GM23248 (cell line): ENCODE measurements around the gene STAT4. TPM values are rescaled to one million over a fixed set of nuclear protein-coding genes. Genes with fewer than 3 reads are reported as not detected.

ENCODE experiments used
- DNase-seq: peaks from one replicate; pipeline ENCODE4 v3.0.0-alpha.2; 2015
- H2AFZ ChIP-seq: fragments of 200-600 bp; sonication (generic); 2 replicates; pipeline ENCODE4 v1.6.1; 2016; ENCODE audit warnings: antibody characterized with exemption
- H3F3A ChIP-seq: fragments of 200-600 bp; sonication (generic); 2 replicates; pipeline ENCODE4 v1.6.1; 2016; ENCODE audit warnings: mild to moderate bottlenecking, antibody characterized with exemption, mixed run types; ENCODE audit not compliant: insufficient read depth
- H3K27ac ChIP-seq: fragments of 200-600 bp; sonication (generic); 2 replicates; pipeline ENCODE4 v1.5.1; 2016; ENCODE audit warnings: mild to moderate bottlenecking
- H3K27me3 ChIP-seq: fragments of 200-600 bp; sonication (generic); replicated peaks from 2 replicates; pipeline ENCODE4 v1.6.1; 2016; ENCODE audit warnings: mild to moderate bottlenecking; ENCODE audit not compliant: insufficient read depth
- H3K36me3 ChIP-seq: fragments of 200-600 bp; sonication (generic); 2 replicates; pipeline ENCODE4 v1.6.1; 2016; ENCODE audit warnings: low read depth, mild to moderate bottlenecking
- H3K4me1 ChIP-seq: fragments of 200-600 bp; sonication (generic); 2 replicates; pipeline ENCODE4 v1.6.1; 2016; ENCODE audit warnings: mild to moderate bottlenecking; ENCODE audit not compliant: insufficient read depth
- H3K4me2 ChIP-seq: fragments of 200-600 bp; sonication (generic); one replicate; pipeline ENCODE4 v1.6.1; 2016; ENCODE audit warnings: mild to moderate bottlenecking; ENCODE audit not compliant: unreplicated experiment
- H3K4me3 ChIP-seq: fragments of 200-600 bp; sonication (generic); 2 replicates; pipeline ENCODE4 v1.5.1; 2016; ENCODE audit warnings: mild to moderate bottlenecking
- H3K79me2 ChIP-seq: fragments of 200-600 bp; sonication (generic); 2 replicates; pipeline ENCODE4 v1.6.1; 2016; ENCODE audit warnings: mild to moderate bottlenecking; ENCODE audit not compliant: insufficient read depth
- H3K9ac ChIP-seq: fragments of 200-600 bp; sonication (generic); 2 replicates; pipeline ENCODE4 v1.6.1; 2016; ENCODE audit warnings: mild to moderate bottlenecking
- H3K9me2 ChIP-seq: fragments of 200-600 bp; sonication (generic); 2 replicates; pipeline ENCODE4 v1.6.1; 2016; ENCODE audit warnings: mixed run types, mild to moderate bottlenecking, moderate library complexity; ENCODE audit not compliant: insufficient read depth
- H3K9me3 ChIP-seq: fragments of 200-600 bp; sonication (generic); one replicate; pipeline ENCODE4 v1.6.1; 2017; ENCODE audit warnings: low read depth
- H4K20me1 ChIP-seq: fragments of 200-600 bp; sonication (generic); 2 replicates; pipeline ENCODE4 v1.6.0; 2016; ENCODE audit not compliant: insufficient read depth
- EZH2 ChIP-seq: fragments of 200-600 bp; sonication (generic); IDR thresholded peaks from 2 replicates; pipeline ENCODE4 v1.6.1; 2018; ENCODE audit warnings: antibody characterized with exemption, mild to moderate bottlenecking; ENCODE audit not compliant: insufficient read depth, poor library complexity, severe bottlenecking
- EZH2phosphoT487 ChIP-seq: fragments of 200-600 bp; sonication (generic); IDR thresholded peaks from 2 replicates; pipeline ENCODE4 v1.6.1; 2018; ENCODE audit warnings: antibody characterized with exemption, moderate library complexity, mild to moderate bottlenecking, low read depth; ENCODE audit not compliant: insufficient read depth
- WGBS, 2 experiments: methylation state at CpG; one replicate each; pipeline ENCODE4 v1.1.6; 2015 to 2017; ENCODE audit warnings: low lambda C conversion rate in 2 of 2, low coverage in 1 of 2; ENCODE audit errors: missing lambda C conversion rate in 2 of 2; 5-methylcytosine and 5-hydroxymethylcytosine counted together
- in situ Hi-C: fragments of 300-500 bp; cut with MboI; formaldehyde crosslinking; loops from 2 replicates; pipeline ENCODE4 v1.15.0; 2020
- polyA plus RNA-seq: library from polyadenylated mRNA; unstranded; fragments of >200 nt; fragmentation: Nextera tagmentation; extraction: Ambion mirVana; gene quantifications from 2 replicates; pipeline ENCODE4 v1.2.1, GENCODE V29; 2016
- total RNA-seq: library from RNA; depleted of rRNA; stranded (reverse); fragments of >200 nt; shearing (Covaris generic); gene quantifications from 2 replicates; pipeline ENCODE4 v1.2.3, GENCODE V29; 2014

STAT4 gene
- total and polyA plus RNA-seq, 2 experiments from 2014 or later: 1.9 to 3.2 TPM

DNA sequence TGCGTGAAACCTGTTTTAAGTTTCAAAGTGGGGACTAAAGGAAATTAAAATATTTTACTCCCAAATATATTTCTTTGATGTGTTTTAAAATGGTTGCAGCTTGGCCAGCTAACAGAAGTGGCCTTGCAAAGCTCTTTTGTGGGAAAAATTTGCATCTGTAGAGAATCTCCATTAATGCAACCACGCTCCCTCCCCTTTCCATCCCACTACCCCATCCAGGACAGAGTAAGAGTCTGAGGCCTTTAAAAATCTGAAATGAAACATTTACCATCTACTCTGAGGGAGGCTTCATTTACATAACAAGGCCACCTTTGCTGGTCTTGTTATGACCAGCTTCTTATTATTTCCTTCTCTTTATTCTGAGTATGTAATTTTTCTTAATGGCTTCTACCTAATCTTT lies 63.5 kb downstream of the STAT4 start:
- WGBS, 2 experiments: 95 to 96% methylated on average over 2 of the region's 2 CpGs
- Histone ChIP-seq H3K4me3 (no peak overlapping the region), H3K9ac (no peak overlapping the region), H3K9me2 (no peaks in the 10 kb centered on the region), H2AFZ (no peak overlapping the region), H3K9me3 (no peaks in the 10 kb centered on the region), H4K20me1 (no peaks in the 10 kb centered on the region), H3K79me2 (no peaks in the 10 kb centered on the region), H3K4me2 (no peak overlapping the region), H3F3A (no peaks in the 10 kb centered on the region), H3K36me3 (no peaks in the 10 kb centered on the region), H3K27ac (no peak overlapping the region), H3K4me1 (no peaks in the 10 kb centered on the region), H3K27me3 (no peaks in the 10 kb centered on the region)
- TF ChIP-seq EZH2 (no peak), EZH2phosphoT487 (no peak)
- no peak for DNase-seq
- in situ Hi-C loops: no loop called here

DNA sequence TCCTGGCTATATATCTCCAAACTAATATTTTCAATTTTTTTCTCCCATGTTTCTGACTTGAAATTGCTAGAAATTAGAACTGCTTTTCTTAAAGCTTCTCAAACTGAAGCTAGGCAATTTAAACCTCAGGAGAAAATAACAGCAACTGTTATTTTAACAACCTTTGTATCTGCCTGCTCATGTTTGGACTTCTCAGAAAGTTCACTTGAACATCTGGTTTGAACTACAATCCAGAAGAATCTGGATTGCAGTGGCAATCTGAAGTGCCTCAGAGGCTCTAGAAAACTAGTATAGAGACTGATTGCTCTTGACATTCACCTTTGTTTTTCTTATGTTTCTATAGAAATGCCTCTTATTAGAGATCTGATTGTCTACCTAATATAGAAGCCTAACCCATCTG lies 64.1 kb downstream of the STAT4 start:
- no peak overlapping the region for H3K4me3 ChIP-seq
- H3K27me3 ChIP-seq: no peaks in the 10 kb centered on the region
- no peaks in the 10 kb centered on the region for H3K9me3 ChIP-seq
- H2AFZ ChIP-seq: no peak overlapping the region
- H3K4me2 ChIP-seq: no peak overlapping the region
- no peaks in the 10 kb centered on the region for H3K36me3 ChIP-seq
- H3K27ac ChIP-seq: no peak overlapping the region
- H3K4me1 ChIP-seq: 0 out of 2 replicates have a peak, but pooled peaks cover 5% of the 10 kb centered on the region
- H3K9me2 ChIP-seq: no peaks in the 10 kb centered on the region
- in situ Hi-C loops: no loop called here
- TF ChIP-seq EZH2phosphoT487 (no peak), EZH2 (no peak)
- no peak overlapping the region for H3K9ac ChIP-seq
- no peaks in the 10 kb centered on the region for H3F3A ChIP-seq
- H4K20me1 ChIP-seq: no peaks in the 10 kb centered on the region
- DNase-seq: no peak
- no peaks in the 10 kb centered on the region for H3K79me2 ChIP-seq

DNA sequence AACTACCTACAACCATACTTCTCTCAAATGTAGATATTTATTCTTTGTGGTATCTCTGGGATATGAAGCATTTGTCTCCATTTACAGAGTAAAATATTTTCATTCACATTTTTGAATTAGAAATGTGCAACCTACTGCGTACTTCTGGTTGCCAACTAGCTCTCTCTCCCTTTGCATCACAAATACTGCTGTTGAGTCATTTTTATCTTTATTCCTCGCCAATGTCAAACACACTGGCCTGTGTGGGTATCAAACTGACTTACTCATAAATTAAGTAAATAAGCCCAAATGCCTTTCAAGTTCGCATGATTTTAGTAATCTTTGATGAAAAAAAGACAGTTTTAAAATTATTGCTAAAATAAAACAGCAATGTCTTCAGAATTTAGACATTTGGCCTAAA lies 67.3 kb downstream of the STAT4 start:
- 94 to 97% methylated on average over 3 of the region's 3 CpGs for WGBS, 2 experiments

DNA sequence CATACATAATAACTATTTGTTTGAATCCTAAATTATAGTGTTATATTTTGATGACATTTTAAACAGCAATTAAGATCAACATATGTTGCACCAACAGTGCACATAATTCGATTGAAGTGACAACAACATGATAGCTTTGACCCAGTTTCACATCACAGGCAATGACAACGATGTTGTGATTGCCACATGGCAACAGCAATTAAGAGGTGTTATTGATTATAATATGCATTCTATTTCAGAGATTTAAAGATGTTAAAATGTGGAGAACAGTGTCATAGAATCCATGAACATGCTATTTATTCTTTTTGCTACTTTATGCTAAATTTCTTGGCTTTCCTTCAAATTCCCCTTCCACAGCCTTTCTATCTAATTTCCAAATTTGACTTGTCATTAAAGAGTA lies 68.5 kb downstream of the STAT4 start:
- H3K9ac ChIP-seq: no peak overlapping the region
- H3K36me3 ChIP-seq: no peaks in the 10 kb centered on the region
- H3K27ac ChIP-seq: no peak overlapping the region
- H3K4me3 ChIP-seq: no peak overlapping the region
- 0 out of 2 replicates have a peak, but pooled peaks cover 7% of the 10 kb centered on the region for H3K4me1 ChIP-seq
- WGBS, 2 experiments: 9 to 11% methylated on average over 2 of the region's 2 CpGs
- H3K27me3 ChIP-seq: no peaks in the 10 kb centered on the region
- H3K79me2 ChIP-seq: no peaks in the 10 kb centered on the region
- TF ChIP-seq EZH2phosphoT487: no peak
- in situ Hi-C loops: no loop called here
- H4K20me1 ChIP-seq: no peaks in the 10 kb centered on the region
- H3F3A ChIP-seq: no peaks in the 10 kb centered on the region; the same call in 1 of the 2 replicates
- H2AFZ ChIP-seq: no peak overlapping the region
- no peaks in the 10 kb centered on the region for H3K9me3 ChIP-seq
- no peak for DNase-seq
- H3K9me2 ChIP-seq: 0 out of 2 replicates have a peak, but pooled peaks cover 3% of the 10 kb centered on the region
- H3K4me2 ChIP-seq: no peak overlapping the region

More for the DNA sequence above, 67.3 kb downstream of the STAT4 start:
- Histone ChIP-seq H3K36me3 (no peaks in the 10 kb centered on the region), H3F3A (no peaks in the 10 kb centered on the region), H3K4me1 (0 out of 2 replicates have a peak, but pooled peaks cover 7% of the 10 kb centered on the region), H4K20me1 (no peaks in the 10 kb centered on the region), H3K27me3 (no peaks in the 10 kb centered on the region), H3K4me2 (no peak overlapping the region), H3K9me2 (0 out of 2 replicates have a peak, but pooled peaks cover 3% of the 10 kb centered on the region), H3K79me2 (no peaks in the 10 kb centered on the region), H3K9me3 (no peaks in the 10 kb centered on the region), H3K27ac (no peak overlapping the region), H2AFZ (no peak overlapping the region), H3K4me3 (no peak overlapping the region), H3K9ac (no peak overlapping the region)
- in situ Hi-C loops: no loop called here
- TF ChIP-seq EZH2 (no peak), EZH2phosphoT487 (no peak)
- DNase-seq: no peak
